Measurements from ENCODE around the gene NEK11. TPM values are rescaled to one million over a fixed set of nuclear protein-coding genes. Genes with fewer than 3 reads are reported as not detected.

The NEK11 gene
- total and polyA plus RNA-seq, 11 donors = 0.38 to 4.3 (median 2.1) TPM

GRCh38 chr3:131261104-131261503 lies 234.4 kb downstream of the NEK11 start:
- intact Hi-C loops (cut with DNase I) = no loop called here
- no peak for TF ChIP-seq CTCF (IDR thresholded peaks at IDR 0.05)
- no peak for TF ChIP-seq POLR2A (IDR thresholded peaks at IDR 0.05)
- Histone ChIP-seq H3K4me1 (no peaks in the 10 kb centered on the region), H3K36me3 (no peaks in the 10 kb centered on the region), H3K27ac (no peak overlapping the region), H3K9me3 (peaks cover 0 to 24% (median 0%) of the 10 kb centered on the region in 12 donors), H3K4me3 (no peak overlapping the region), H3K27me3 (no peaks in the 10 kb centered on the region)
- WGBS, 4 donors = 70 to 88% (median 82%) methylated on average over 1 of the region's 1 CpG
- DNase-seq = no peak
- ATAC-seq = no peak

GRCh38 chr3:131275556-131275955 lies 248.9 kb downstream of the NEK11 start:
- intact Hi-C loops (cut with DNase I) = no loop called here
- no peaks in the 10 kb centered on the region for H3K36me3 ChIP-seq
- WGBS, 4 donors = 36 to 68% (median 52%) methylated on average over 1 of the region's 1 CpG

GRCh38 chr3:131277836-131278497 lies 251.3 kb downstream of the NEK11 start:
- Histone ChIP-seq H3K27me3 (no peaks in the 10 kb centered on the region), H3K4me3 (no peak overlapping the region), H3K27ac (no peak overlapping the region), H3K36me3 (no peaks in the 10 kb centered on the region), H3K4me1 (peaks cover 0 to 12% (median 1%) of the 10 kb centered on the region in 12 donors), H3K9me3 (no peaks in the 10 kb centered on the region)
- TF ChIP-seq POLR2A (IDR thresholded peaks at IDR 0.05) = no peak
- no peak for ATAC-seq
- intact Hi-C loops (cut with DNase I) = no loop called here
- no peak for DNase-seq
- 91 to 100% (median 96%) methylated on average over 2 of the region's 2 CpGs for whole genome bisulfite sequencing, 4 donors

More at GRCh38 chr3:131275556-131275955, 248.9 kb downstream of the NEK11 start:
- Histone ChIP-seq H3K4me3 (no peak overlapping the region), H3K27ac (no peak overlapping the region), H3K27me3 (no peaks in the 10 kb centered on the region), H3K9me3 (no peaks in the 10 kb centered on the region), H3K4me1 (no peaks in the 10 kb centered on the region)
- no peak for DNase-seq
- ATAC-seq = no peak
- TF ChIP-seq POLR2A (IDR thresholded peaks at IDR 0.05) (no peak), CTCF (IDR thresholded peaks at IDR 0.05) (no peak)

GRCh38 chr3:131279577-131279976 lies 252.9 kb downstream of the NEK11 start:
- H3K27ac ChIP-seq = no peak overlapping the region
- ATAC-seq = no peak
- peaks cover 0 to 12% (median 1%) of the 10 kb centered on the region in 12 donors for H3K4me1 ChIP-seq
- H3K36me3 ChIP-seq = no peaks in the 10 kb centered on the region
- TF ChIP-seq POLR2A (IDR thresholded peaks at IDR 0.05) (no peak), CTCF (IDR thresholded peaks at IDR 0.05) (no peak)
- 92 to 100% (median 97%) methylated on average over 2 of the region's 2 CpGs for WGBS, 4 donors
- intact Hi-C loops (cut with DNase I) = no loop called here
- DNase-seq = no peak
- H3K9me3 ChIP-seq = no peaks in the 10 kb centered on the region
- no peak overlapping the region for H3K4me3 ChIP-seq
- H3K27me3 ChIP-seq = no peaks in the 10 kb centered on the region

- Histone ChIP-seq H3K4me3 (no peak overlapping the region), H3K4me1 (peaks cover 0 to 12% (median 1%) of the 10 kb centered on the region in 12 donors), H3K9me3 (no peaks in the 10 kb centered on the region), H3K27me3 (no peaks in the 10 kb centered on the region), H3K27ac (peak overlapping the region in 1 of 12 donors; percentile 14), H3K36me3 (no peaks in the 10 kb centered on the region)
- 27 to 33% (median 31%) methylated on average over 2 of the region's 2 CpGs for WGBS, 4 donors
- DNase-seq (no peak), ATAC-seq (peak; percentile 55 to 81 (median 72))
- TF ChIP-seq POLR2A (IDR thresholded peaks at IDR 0.05) = no peak
- intact Hi-C loops (cut with DNase I) = no loop called here
Observed at GRCh38 chr3:131282379-131282778, 255.7 kb downstream of the NEK11 start.
